Osteoblast (primary cell): ENCODE data around the gene ABCA4. TPM values are rescaled to one million over a fixed set of nuclear protein-coding genes. Genes with fewer than 3 reads are reported as not detected.

Source experiments
- DNase-seq: peaks from one replicate; pipeline ENCODE4 v3.0.0; 2011; ENCODE audit warnings: low spot score, mixed read lengths; ENCODE audit not compliant: insufficient read length; ENCODE audit errors: missing footprints
- H2AFZ ChIP-seq: 2 replicates; pipeline ENCODE4 v1.6.0; 2011; ENCODE audit warnings: mild to moderate bottlenecking, low read length
- H3K27ac ChIP-seq: 2 replicates; pipeline ENCODE4 v1.5.1; 2011; ENCODE audit warnings: mild to moderate bottlenecking, low read depth, low read length, moderate library complexity
- H3K27me3 ChIP-seq: 2 replicates; pipeline ENCODE4 v1.6.0; 2012; ENCODE audit warnings: mild to moderate bottlenecking, control low read depth, inconsistent platforms, low read length, moderate library complexity; ENCODE audit not compliant: insufficient read depth
- H3K36me3 ChIP-seq: 2 replicates; pipeline ENCODE4 v1.5.1; 2011; ENCODE audit warnings: mild to moderate bottlenecking, low read length, control low read depth, moderate library complexity; ENCODE audit not compliant: insufficient read depth
- H3K4me1 ChIP-seq: 2 replicates; pipeline ENCODE4 v1.5.1; 2011; ENCODE audit warnings: mild to moderate bottlenecking, low read length, control low read depth, moderate library complexity; ENCODE audit not compliant: insufficient read depth
- H3K4me2 ChIP-seq: 2 replicates; pipeline ENCODE4 v1.6.0; 2011; ENCODE audit warnings: mild to moderate bottlenecking, low read length; ENCODE audit not compliant: insufficient read depth
- H3K4me3 ChIP-seq: fragments of 200-600 bp; sonication (generic); 3 replicates; pipeline ENCODE4 v1.5.1; 2012; ENCODE audit warnings: mild to moderate bottlenecking, low read length, inconsistent platforms; ENCODE audit not compliant: insufficient read depth
- H3K79me2 ChIP-seq: 2 replicates; pipeline ENCODE4 v1.6.0; 2012; ENCODE audit warnings: mild to moderate bottlenecking, low read length, control low read depth, inconsistent platforms; ENCODE audit not compliant: insufficient read depth
- H3K9me3 ChIP-seq: 2 replicates; pipeline ENCODE4 v1.5.1; 2011; ENCODE audit warnings: low read depth, low read length, control low read depth
- H4K20me1 ChIP-seq: 2 replicates; pipeline ENCODE4 v1.6.0; 2012; ENCODE audit warnings: mild to moderate bottlenecking, low read length, control low read depth; ENCODE audit not compliant: insufficient read depth
- CTCF ChIP-seq: IDR thresholded peaks from 2 replicates; pipeline ENCODE4 v1.5.1; 2011; ENCODE audit warnings: mild to moderate bottlenecking, low read depth, low read length, moderate library complexity; ENCODE audit errors: extremely low read depth
- total RNA-seq: library from RNA; depleted of rRNA; stranded (reverse); fragments of >200 nt; gene quantifications from 2 replicates; pipeline ENCODE4 v1.2.3, GENCODE V29; 2012

The ABCA4 gene
- total RNA-seq, 1 donor: 1.1 TPM

GRCh38 chr1:94146273-94146672 is 25.3 kb upstream of the ABCA4 start:
- Histone ChIP-seq H3K36me3 (no peaks in the 10 kb centered on the region), H3K4me2 (no peak overlapping the region), H3K27me3 (no peaks in the 10 kb centered on the region), H3K79me2 (no peaks in the 10 kb centered on the region), H3K27ac (no peak overlapping the region), H3K4me1 (peaks cover 12% of the 10 kb centered on the region), H3K4me3 (no peak overlapping the region), H4K20me1 (no peaks in the 10 kb centered on the region), H2AFZ (no peak overlapping the region), H3K9me3 (no peaks in the 10 kb centered on the region)
- no peak for TF ChIP-seq CTCF
- DNase-seq: no peak

- Histone ChIP-seq H3K4me2 (no peak overlapping the region), H3K79me2 (no peaks in the 10 kb centered on the region), H3K27me3 (no peaks in the 10 kb centered on the region), H2AFZ (no peak overlapping the region), H3K4me3 (no peak overlapping the region), H3K36me3 (no peaks in the 10 kb centered on the region), H3K27ac (no peak overlapping the region), H3K9me3 (no peaks in the 10 kb centered on the region), H4K20me1 (no peaks in the 10 kb centered on the region), H3K4me1 (peaks cover 12% of the 10 kb centered on the region)
- DNase-seq: no peak
- no peak for TF ChIP-seq CTCF
Measured at GRCh38 chr1:94144836-94145235, 23.9 kb upstream of the ABCA4 start.

GRCh38 chr1:94143809-94144176 is 22.8 kb upstream of the ABCA4 start:
- no peaks in the 10 kb centered on the region for H3K79me2 ChIP-seq
- TF ChIP-seq CTCF: no peak
- H4K20me1 ChIP-seq: no peaks in the 10 kb centered on the region
- no peak overlapping the region for H3K4me2 ChIP-seq
- no peaks in the 10 kb centered on the region for H3K27me3 ChIP-seq
- no peak overlapping the region for H3K4me3 ChIP-seq
- H2AFZ ChIP-seq: no peak overlapping the region
- DNase-seq: no peak
- H3K27ac ChIP-seq: no peak overlapping the region
- H3K4me1 ChIP-seq: peaks cover 12% of the 10 kb centered on the region
- H3K36me3 ChIP-seq: no peaks in the 10 kb centered on the region
- no peaks in the 10 kb centered on the region for H3K9me3 ChIP-seq

- Histone ChIP-seq H3K4me2 (no peak overlapping the region), H3K79me2 (no peaks in the 10 kb centered on the region), H3K27me3 (no peaks in the 10 kb centered on the region), H3K27ac (no peak overlapping the region), H3K4me3 (no peak overlapping the region), H4K20me1 (no peaks in the 10 kb centered on the region), H2AFZ (no peak overlapping the region), H3K4me1 (peaks cover 12% of the 10 kb centered on the region), H3K36me3 (no peaks in the 10 kb centered on the region), H3K9me3 (no peaks in the 10 kb centered on the region)
- TF ChIP-seq CTCF: no peak
- no peak for DNase-seq
Measured at GRCh38 chr1:94143173-94143808, 22.3 kb upstream of the ABCA4 start.
